Transverse colon (tissue), 4 donors: ENCODE data around the gene CAPN15. TPM values are rescaled to one million over a fixed set of nuclear protein-coding genes. Genes with fewer than 3 reads are reported as not detected.

Experiments used
- DNase-seq: peaks from one replicate; pipeline ENCODE4 v3.0.0-alpha.2; 2019
- H3K27ac ChIP-seq, 4 donors: fragments of 200-600 bp; sonication (generic); 2 replicates each; pipeline ENCODE4 v1.5.1; 2016 to 2018; ENCODE audit warnings: inconsistent platforms in 4 of 4
- H3K27me3 ChIP-seq: fragments of 200-600 bp; sonication (generic); 2 replicates; pipeline ENCODE4 v1.5.1; 2017; ENCODE audit warnings: inconsistent platforms
- H3K36me3 ChIP-seq, 4 donors: fragments of 200-600 bp; sonication (generic); 2 replicates each; pipeline ENCODE4 v1.5.1; 2017 to 2019; ENCODE audit warnings: inconsistent platforms in 4 of 4
- H3K4me1 ChIP-seq, 4 donors: fragments of 200-600 bp; sonication (generic); 2 replicates each; pipeline ENCODE4 v1.5.1; 2017 to 2020; ENCODE audit warnings: inconsistent platforms in 4 of 4
- H3K4me3 ChIP-seq, 4 donors: fragments of 200-600 bp; sonication (generic); 1 replicate in 1 of 4; 2 replicates in 3 of 4; pipeline versions ENCODE4 v1.5.1 to v1.6.1; 2017 to 2019; ENCODE audit warnings: inconsistent platforms in 4 of 4
- H3K9me3 ChIP-seq, 2 donors: fragments of 200-600 bp; sonication (generic); 2 replicates each; pipeline ENCODE4 v1.5.1; 2017 to 2019; ENCODE audit warnings: inconsistent platforms in 2 of 2
- EP300 ChIP-seq: sonication (generic); formaldehyde crosslinking; IDR thresholded peaks from one replicate; pipeline ENCODE4 v1.6.1; 2017; ENCODE audit warnings: antibody characterized with exemption, low read depth
- POLR2A ChIP-seq: fragments of 450-650 bp; IDR thresholded peaks from one replicate; pipeline ENCODE4 v1.6.1; 2016; ENCODE audit warnings: antibody characterized with exemption, mild to moderate bottlenecking, moderate library complexity
- POLR2AphosphoS5 ChIP-seq, 3 donors: sonication (generic); formaldehyde crosslinking; IDR thresholded peaks; one replicate each; pipeline ENCODE4 v1.6.1; 2016; ENCODE audit warnings: antibody characterized with exemption in 3 of 3
- WGBS, 2 donors: methylation state at CpG; one replicate each; pipeline ENCODE4 v1.1.5; 2018; ENCODE audit warnings: low coverage in 1 of 2; 5-methylcytosine and 5-hydroxymethylcytosine counted together
- in situ Hi-C, 4 donors: fragments of 200-750 bp; cut with MboI; loops; one replicate each; pipeline versions ENCODE4 v1.15.0 to v1.15.1; 2017; ENCODE audit warnings: low sequenced_read_pairs in 3 of 4, low pct_ligation_motif_present in 1 of 4, low pct_unique_long_range_greater_than_20kb in 1 of 4
- intact Hi-C: fragments of 100-400 bp; cut with DNase I; formaldehyde crosslinking; loops from one replicate; pipeline ENCODE4 v1.15.1; 2023; ENCODE audit warnings: low total_unique reads
- total RNA-seq, 4 donors: library from RNA; depleted of rRNA; stranded (reverse); fragments of >200 nt; gene quantifications; one replicate each; pipeline ENCODE4 v1.1.0, GENCODE V29; 2016
- TF ChIP-seq, protein P1 (sequence below), 5 experiments: fragments of 200-600 bp in 3 of 5; fragments of 450-650 bp in 2 of 5; sonication (generic) in 3 of 5; IDR thresholded peaks; 1 replicate in 2 of 5; 2 replicates in 3 of 5; pipeline ENCODE4 v1.5.1; 2016 to 2017; ENCODE audit warnings: antibody characterized with exemption in 5 of 5, inconsistent platforms in 3 of 5, mild to moderate bottlenecking in 2 of 5, moderate library complexity in 1 of 5

The CAPN15 gene
- total RNA-seq, 4 donors from 2014 or later, result 108 to 388 (median 175) TPM

DNA sequence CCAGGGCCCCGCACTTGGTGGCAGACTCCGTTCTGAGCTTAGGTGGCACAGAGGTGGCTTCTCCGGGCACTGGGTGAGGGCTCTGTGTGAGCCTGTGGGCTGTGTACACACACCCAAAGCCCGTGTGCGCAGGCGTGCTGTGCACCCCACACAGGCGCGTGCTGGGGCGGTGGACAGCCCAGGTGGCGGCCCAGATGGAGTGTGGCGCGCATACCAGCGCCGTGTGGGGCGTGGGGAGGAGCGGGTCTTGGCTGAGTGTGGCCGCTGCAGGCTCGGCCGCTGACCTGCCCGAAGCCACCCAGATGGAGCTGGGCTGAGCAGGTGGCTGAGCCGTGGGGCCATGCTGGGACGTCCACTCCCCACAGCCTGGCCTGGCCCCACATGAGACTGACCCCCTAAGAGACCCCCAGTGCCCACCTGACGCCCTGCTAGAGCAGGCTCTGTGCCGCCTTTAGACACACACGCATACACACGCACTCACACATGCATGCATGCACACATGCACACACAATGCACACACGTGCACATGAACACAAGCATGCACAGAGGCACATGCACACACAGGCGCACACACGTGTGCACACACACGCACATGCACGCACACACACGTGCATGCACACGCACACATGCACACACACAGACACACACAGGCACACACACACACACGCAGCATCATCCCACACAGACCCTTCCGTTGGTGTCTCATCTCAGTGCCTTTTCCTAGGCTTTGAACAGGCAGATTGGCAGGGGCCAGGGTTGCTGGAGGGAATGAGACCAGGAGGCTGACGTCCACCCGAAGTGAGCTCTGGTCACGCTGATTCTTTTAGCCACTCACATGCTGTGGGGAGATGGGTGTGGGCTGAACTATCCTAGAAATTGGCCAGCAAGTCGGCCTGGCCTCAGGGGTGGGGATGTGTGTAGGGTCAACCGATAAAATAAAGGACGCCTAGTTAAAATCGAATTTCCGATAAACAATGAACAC, 34.7 kb downstream of the CAPN15 start:
- DNase-seq, result no peak
- Histone ChIP-seq H3K27me3 (peaks cover 80% of the 10 kb centered on the region), H3K4me3 (no peak overlapping the region), H3K9me3 (no peaks in the 10 kb centered on the region), H3K4me1 (peaks cover 16 to 27% (median 19%) of the 10 kb centered on the region in 4 donors), H3K27ac (no peak overlapping the region), H3K36me3 (no peaks in the 10 kb centered on the region)
- TF ChIP-seq, protein P1, sequence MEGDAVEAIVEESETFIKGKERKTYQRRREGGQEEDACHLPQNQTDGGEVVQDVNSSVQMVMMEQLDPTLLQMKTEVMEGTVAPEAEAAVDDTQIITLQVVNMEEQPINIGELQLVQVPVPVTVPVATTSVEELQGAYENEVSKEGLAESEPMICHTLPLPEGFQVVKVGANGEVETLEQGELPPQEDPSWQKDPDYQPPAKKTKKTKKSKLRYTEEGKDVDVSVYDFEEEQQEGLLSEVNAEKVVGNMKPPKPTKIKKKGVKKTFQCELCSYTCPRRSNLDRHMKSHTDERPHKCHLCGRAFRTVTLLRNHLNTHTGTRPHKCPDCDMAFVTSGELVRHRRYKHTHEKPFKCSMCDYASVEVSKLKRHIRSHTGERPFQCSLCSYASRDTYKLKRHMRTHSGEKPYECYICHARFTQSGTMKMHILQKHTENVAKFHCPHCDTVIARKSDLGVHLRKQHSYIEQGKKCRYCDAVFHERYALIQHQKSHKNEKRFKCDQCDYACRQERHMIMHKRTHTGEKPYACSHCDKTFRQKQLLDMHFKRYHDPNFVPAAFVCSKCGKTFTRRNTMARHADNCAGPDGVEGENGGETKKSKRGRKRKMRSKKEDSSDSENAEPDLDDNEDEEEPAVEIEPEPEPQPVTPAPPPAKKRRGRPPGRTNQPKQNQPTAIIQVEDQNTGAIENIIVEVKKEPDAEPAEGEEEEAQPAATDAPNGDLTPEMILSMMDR (IDR thresholded peaks at IDR 0.05), result no peak
- TF ChIP-seq POLR2A (no peak), POLR2AphosphoS5 (IDR thresholded peaks at IDR 0.05) (no peak), EP300 (no peak)
- intact Hi-C loops, result no loop called here
- in situ Hi-C loops, result no loop called here
- WGBS, 2 donors, result 72 to 78% methylated on average over 5 to 28 of the region's 43 CpGs

DNA sequence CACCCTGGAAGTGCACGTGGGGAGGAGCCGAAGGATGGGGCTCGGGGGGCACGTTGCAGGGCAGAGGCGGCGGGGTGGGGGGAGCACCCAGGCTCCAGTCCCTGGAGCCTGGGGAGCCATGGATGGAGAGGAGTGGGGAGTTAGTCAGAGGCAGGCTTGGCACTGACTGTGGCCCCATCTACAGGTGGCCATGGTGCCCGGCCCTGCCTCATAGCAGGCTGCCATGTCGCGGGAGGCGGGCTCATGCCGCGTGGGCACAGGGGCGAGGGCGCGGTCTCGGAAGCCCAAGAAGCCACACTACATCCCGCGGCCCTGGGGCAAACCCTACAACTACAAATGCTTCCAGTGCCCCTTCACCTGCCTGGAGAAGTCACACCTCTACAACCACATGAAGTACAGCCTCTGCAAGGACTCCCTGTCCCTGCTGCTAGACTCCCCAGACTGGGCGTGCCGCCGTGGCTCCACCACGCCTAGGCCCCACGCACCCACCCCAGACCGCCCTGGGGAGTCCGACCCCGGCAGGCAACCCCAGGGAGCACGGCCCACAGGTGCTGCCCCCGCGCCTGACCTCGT, 35.6 kb downstream of the CAPN15 start:
- WGBS, 2 donors, result 60% methylated on average over 28 of the region's 30 CpGs; no CpG with 5 or more reads in 1 of the 2 donors
- intact Hi-C loops, result no loop called here
- Histone ChIP-seq H3K4me3 (no peak overlapping the region), H3K4me1 (peaks cover 16 to 33% (median 23%) of the 10 kb centered on the region in 4 donors), H3K27me3 (peaks cover 71% of the 10 kb centered on the region), H3K27ac (no peak overlapping the region), H3K9me3 (no peaks in the 10 kb centered on the region), H3K36me3 (no peaks in the 10 kb centered on the region)
- TF ChIP-seq EP300, result no peak
- TF ChIP-seq POLR2A, result no peak
- in situ Hi-C loops, result no loop called here
- DNase-seq, result no peak

DNA sequence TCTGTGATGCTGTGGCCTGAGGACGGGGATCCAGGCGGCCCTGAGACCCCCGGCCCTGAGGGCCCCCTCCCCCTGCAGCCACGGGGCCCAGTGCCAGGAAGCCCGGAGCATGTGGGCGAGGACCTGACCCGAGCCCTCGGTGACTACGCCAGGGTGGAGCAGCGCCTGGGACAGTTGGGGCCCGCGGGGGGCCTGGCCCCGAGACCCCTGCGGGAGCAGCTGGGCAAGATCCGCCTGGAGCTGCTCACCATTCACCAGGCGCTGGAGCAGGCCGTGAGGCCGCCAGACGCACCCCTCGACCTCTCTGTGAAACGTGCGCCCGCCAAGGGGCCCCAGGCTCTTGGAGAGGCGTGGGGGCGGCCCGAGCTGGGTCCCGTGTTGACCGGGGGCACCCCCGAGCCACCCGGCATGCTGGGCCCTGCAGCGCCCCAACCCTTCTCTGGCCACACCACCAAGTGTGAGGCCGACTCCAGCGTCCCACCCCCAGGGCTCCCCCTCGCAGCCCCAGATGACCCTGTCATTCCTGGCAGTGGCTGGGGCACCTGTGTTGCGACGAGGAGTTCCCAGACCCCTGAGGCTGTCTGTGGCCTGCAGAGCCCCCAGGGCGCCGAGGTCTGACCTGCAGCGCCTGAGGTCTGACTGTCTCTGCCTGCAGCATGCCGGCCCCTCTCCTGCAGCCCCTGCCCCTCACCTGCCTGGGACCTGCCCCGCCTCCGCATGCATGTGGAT, 37.3 kb downstream of the CAPN15 start:
- Histone ChIP-seq H3K9me3 (no peaks in the 10 kb centered on the region), H3K4me3 (no peak overlapping the region), H3K4me1 (peaks cover 28 to 36% (median 30%) of the 10 kb centered on the region in 4 donors), H3K36me3 (no peaks in the 10 kb centered on the region), H3K27me3 (peaks cover 54% of the 10 kb centered on the region), H3K27ac (no peak overlapping the region)
- 78% methylated on average over 28 of the region's 42 CpGs; no CpG with 5 or more reads in 1 of the 2 donors for WGBS, 2 donors
- in situ Hi-C loops, result no loop called here
- intact Hi-C loops, result no loop called here
- DNase-seq, result no peak
- TF ChIP-seq EP300 (no peak), POLR2A (no peak), POLR2AphosphoS5 (IDR thresholded peaks at IDR 0.05) (no peak)
- TF ChIP-seq, protein P1 (IDR thresholded peaks at IDR 0.05), result no peak

DNA sequence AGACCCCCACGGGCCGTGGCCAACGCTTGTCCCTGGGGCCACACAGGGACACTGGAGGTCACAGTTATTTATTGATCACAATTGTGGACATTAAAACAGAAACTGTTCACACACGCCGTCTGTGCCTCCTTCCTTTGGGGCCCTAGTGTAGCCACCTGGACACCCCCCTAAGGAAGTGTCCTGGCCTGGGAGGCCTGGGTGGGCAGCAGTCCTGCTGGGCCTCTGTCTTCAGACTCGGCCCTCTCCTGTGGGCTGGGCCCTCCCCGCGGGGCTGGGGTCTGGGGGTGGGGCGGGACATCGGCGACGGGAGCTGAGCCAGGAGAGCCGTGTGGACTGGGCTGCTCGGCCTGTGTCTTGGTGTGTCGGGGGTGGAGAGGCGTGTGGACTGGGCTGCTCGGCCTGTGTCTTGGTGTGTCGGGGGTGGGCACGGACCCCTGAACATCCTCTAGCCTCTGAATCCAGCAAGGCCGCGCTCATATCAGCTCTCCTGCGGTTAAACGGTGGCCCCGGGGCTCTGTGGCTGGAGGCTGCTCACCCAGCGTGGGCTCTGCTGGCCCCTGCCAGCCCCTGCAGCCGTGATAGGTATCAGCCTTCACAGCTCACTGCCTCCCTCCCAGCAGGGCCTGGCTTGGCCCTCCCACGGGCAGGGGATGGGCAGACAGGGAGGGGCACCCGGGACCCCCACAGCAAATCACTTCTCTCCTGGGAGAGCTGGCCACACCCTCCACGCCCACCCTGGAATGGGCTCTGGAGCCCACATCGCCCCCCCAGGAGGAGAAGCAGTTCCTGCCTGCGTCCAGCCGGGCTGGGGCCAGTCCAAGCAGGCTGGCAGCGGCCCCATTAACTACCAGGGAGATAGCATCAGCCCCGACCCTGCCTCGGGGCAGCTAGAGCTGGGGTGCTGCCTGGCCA, 38.2 kb downstream of the CAPN15 start:
- Histone ChIP-seq H3K27me3 (peaks cover 47% of the 10 kb centered on the region), H3K27ac (no peak overlapping the region), H3K4me3 (no peak overlapping the region), H3K9me3 (no peaks in the 10 kb centered on the region), H3K36me3 (no peaks in the 10 kb centered on the region), H3K4me1 (peaks cover 30 to 40% (median 34%) of the 10 kb centered on the region in 4 donors)
- in situ Hi-C loops, result no loop called here
- intact Hi-C loops, result no loop called here
- WGBS, 2 donors, result 56% methylated on average over 20 of the region's 35 CpGs; no CpG with 5 or more reads in 1 of the 2 donors
- TF ChIP-seq, protein P1 (IDR thresholded peaks at IDR 0.05), result no peak
- TF ChIP-seq POLR2A (no peak), EP300 (no peak), POLR2AphosphoS5 (IDR thresholded peaks at IDR 0.05) (no peak)
- no peak for DNase-seq
